Lung (tissue), 12 donors: ENCODE results near the gene RNF20. TPM values are rescaled to one million over a fixed set of nuclear protein-coding genes. Genes with fewer than 3 reads are reported as not detected.

Experiments
- ATAC-seq: fragments of 200-7000 bp; cut with Tn5 transposase; one replicate; pipeline ENCODE4 v1.9.1; 2020; ENCODE audit warnings: moderate number of reproducible peaks; ENCODE audit not compliant: insufficient read depth, low FRiP score
- DNase-seq, 3 donors: peaks; one replicate each; pipeline ENCODE4 v3.0.0-alpha.2; 2013 to 2017
- H3K27ac ChIP-seq, 2 donors: one replicate each; pipeline ENCODE4 v1.5.1; 2013; ENCODE audit warnings: mild to moderate bottlenecking in 2 of 2, moderate library complexity in 2 of 2, control low read depth in 1 of 2, inconsistent platforms in 1 of 2, low read depth in 1 of 2, low read length in 1 of 2
- H3K27me3 ChIP-seq, 3 donors: one replicate each; pipeline ENCODE4 v1.5.1; 2013; ENCODE audit warnings: low read length in 2 of 3; ENCODE audit not compliant: control insufficient read depth in 3 of 3, insufficient read depth in 3 of 3
- H3K36me3 ChIP-seq, 4 donors: one replicate each; pipeline ENCODE4 v1.5.1; 2013; ENCODE audit warnings: low read length in 4 of 4, mild to moderate bottlenecking in 1 of 4, moderate library complexity in 1 of 4; ENCODE audit not compliant: control insufficient read depth in 4 of 4, insufficient read depth in 4 of 4
- H3K4me1 ChIP-seq, 5 donors: one replicate each; pipeline ENCODE4 v1.5.1; 2013; ENCODE audit warnings: low read length in 5 of 5, mild to moderate bottlenecking in 2 of 5, moderate library complexity in 1 of 5; ENCODE audit not compliant: control insufficient read depth in 5 of 5, insufficient read depth in 5 of 5
- H3K4me3 ChIP-seq: one replicate; pipeline ENCODE4 v1.5.1; 2013; ENCODE audit warnings: mild to moderate bottlenecking, control low read depth, moderate library complexity
- H3K9ac ChIP-seq, 2 donors: one replicate each; pipeline ENCODE4 v1.5.1; 2013; ENCODE audit warnings: low read length in 2 of 2, control low read depth in 1 of 2; ENCODE audit not compliant: insufficient read depth in 1 of 2
- H3K9me3 ChIP-seq, 4 donors: one replicate each; pipeline ENCODE4 v1.5.1; 2013; ENCODE audit warnings: low read length in 3 of 4, mild to moderate bottlenecking in 1 of 4, moderate library complexity in 1 of 4; ENCODE audit not compliant: control insufficient read depth in 4 of 4, insufficient read depth in 3 of 4
- CTCF ChIP-seq: IDR thresholded peaks from 2 replicates; pipeline ENCODE4 v1.5.1; 2012; ENCODE audit warnings: mild to moderate bottlenecking; ENCODE audit errors: control extremely low read depth, extremely low read depth
- WGBS, 2 donors: extraction: QIAGEN DNeasy Blood & Tissue Kit; methylation state at CpG; one replicate each; pipeline ENCODE4 v1.1.7; 2013; 5-methylcytosine and 5-hydroxymethylcytosine counted together
- polyA plus RNA-seq, 2 donors: library from polyadenylated mRNA; stranded (reverse); fragments of 200-250 nt; gene quantifications; one replicate each; pipeline ENCODE4 v1.2.1, GENCODE V29; 2013
- total RNA-seq, 2 donors: library from RNA; depleted of rRNA in 1 of 2; stranded (reverse); fragments of >200 nt in 1 of 2; gene quantifications; one replicate each; pipeline ENCODE4 v1.2.1, GENCODE V29; 2014 to 2021
- donor health status: control.
- donor health status: control.
- donor health status: Bipolar disorder and iron deficiency.
- donor health status: healthy.
- donor health status: DM: yes; HTN: yes; CAD: no.

RNF20 gene
- total and polyA plus RNA-seq, 4 donors: 9.3 to 38.5 (median 23.0) TPM

GRCh38 chr9:101572316-101572715 lies 38.7 kb downstream of the RNF20 start:
- ATAC-seq (no peak), DNase-seq (no peak)
- Histone ChIP-seq H3K27ac (no peak overlapping the region), H3K4me3 (no peak overlapping the region), H3K4me1 (no peaks in the 10 kb centered on the region), H3K36me3 (peaks cover 0 to 9% (median 6%) of the 10 kb centered on the region in 4 donors), H3K9me3 (no peaks in the 10 kb centered on the region), H3K27me3 (no peaks in the 10 kb centered on the region), H3K9ac (no peak overlapping the region)
- TF ChIP-seq CTCF: no peak
- 52 to 63% methylated on average over 2 of the region's 2 CpGs for WGBS, 2 donors

- no peak for ATAC-seq
Observed at GRCh38 chr9:101574731-101575333, 41.2 kb downstream of the RNF20 start.

GRCh38 chr9:101578378-101578777 lies 44.7 kb downstream of the RNF20 start:
- Histone ChIP-seq H3K4me1 (no peaks in the 10 kb centered on the region), H3K9me3 (peaks cover 0 to 3% (median 0%) of the 10 kb centered on the region in 4 donors), H3K36me3 (no peaks in the 10 kb centered on the region), H3K9ac (no peak overlapping the region), H3K4me3 (no peak overlapping the region), H3K27me3 (no peaks in the 10 kb centered on the region), H3K27ac (no peak overlapping the region)
- 76 to 79% methylated on average over 3 of the region's 3 CpGs for WGBS, 2 donors
- no peak for ATAC-seq
- TF ChIP-seq CTCF: no peak
- DNase-seq: no peak

More at GRCh38 chr9:101574731-101575333, 41.2 kb downstream of the RNF20 start:
- H3K4me1 ChIP-seq: no peaks in the 10 kb centered on the region
- no peak overlapping the region for H3K27ac ChIP-seq
- H3K9me3 ChIP-seq: no peaks in the 10 kb centered on the region
- TF ChIP-seq CTCF: no peak
- peak in 2 of 3 donors; percentile 17 to 59 for DNase-seq
- peaks cover 0 to 4% (median 2%) of the 10 kb centered on the region in 4 donors for H3K36me3 ChIP-seq
- no peak overlapping the region for H3K9ac ChIP-seq
- H3K4me3 ChIP-seq: no peak overlapping the region
- no peaks in the 10 kb centered on the region for H3K27me3 ChIP-seq
